ENCODE measurements around the gene GPC5. TPM values are rescaled to one million over a fixed set of nuclear protein-coding genes. Genes with fewer than 3 reads are reported as not detected.
"Not testable (repeated sequence)": the region's sequence is repeated elsewhere in the genome, so short reads cannot be mapped to it uniquely, and the experiment has no call there.

The GPC5 gene
- total and polyA plus RNA-seq, 3 experiments from 2014 or later = 0.08 to 0.39 (median 0.13) TPM

DNA sequence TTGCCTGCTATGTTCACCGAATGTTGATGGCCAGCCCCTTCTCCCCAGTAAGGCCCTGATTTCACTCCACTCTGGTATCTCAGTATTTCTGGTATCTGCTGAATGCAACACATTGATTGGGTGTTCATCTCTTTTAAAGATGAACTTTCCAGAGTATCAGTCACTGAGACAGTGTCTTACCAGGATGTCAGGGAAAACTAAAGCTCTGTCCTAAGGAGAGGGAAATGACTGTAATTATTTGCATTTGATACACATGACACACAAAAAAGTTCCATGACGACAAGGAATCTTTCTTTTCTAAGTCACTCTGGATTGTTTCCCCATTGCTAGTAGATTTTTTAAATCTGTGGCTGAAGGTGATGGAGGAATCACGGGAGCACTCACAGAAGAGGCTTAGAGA is 2.2 kb downstream of the GPC5 start:
- CTCF ChIA-PET = no interaction called here
- peaks cover 0 to 40% of the 10 kb centered on the region in 2 donors for H3K27me3 Mint-ChIP-seq

DNA sequence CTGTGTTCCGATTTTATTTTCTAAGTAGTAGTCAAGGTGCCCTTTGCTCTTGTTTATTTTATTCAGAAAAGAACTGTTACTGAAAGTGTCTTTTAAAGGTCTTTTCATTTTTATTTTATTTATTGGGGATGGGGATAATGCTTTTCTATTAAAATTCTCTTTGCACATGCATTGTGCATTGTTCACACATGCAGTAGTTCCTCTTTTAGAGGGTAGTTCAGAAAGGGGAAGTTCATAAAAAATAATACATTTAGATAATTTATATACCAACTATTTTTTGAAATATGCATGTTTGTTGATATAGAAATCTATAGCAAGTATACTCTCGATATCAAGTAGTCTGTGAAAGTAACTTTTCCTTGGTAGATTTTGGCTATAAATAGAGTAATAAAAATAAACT is 3.5 kb downstream of the GPC5 start:
- H3K27me3 ChIP-seq (ENCODE audit: insufficient read depth, low read length, poor library complexity, severe bottlenecking) = peaks cover 13% of the 10 kb centered on the region
- peaks cover 22% of the 10 kb centered on the region for H3K4me1 ChIP-seq (ENCODE audit: insufficient read depth, low read length)
- H3K9me3 ChIP-seq (ENCODE audit: low read length) = no peaks in the 10 kb centered on the region
- H3K4me1 Mint-ChIP-seq = peaks cover 12 to 19% (median 13%) of the 10 kb centered on the region in 3 donors
- H3K27ac Mint-ChIP-seq = no peak overlapping the region
- CTCF ChIA-PET = no interaction called here
- H3K9me3 Mint-ChIP-seq = peaks cover 0 to 3% (median 0%) of the 10 kb centered on the region in 5 donors
- no peak overlapping the region for H3K27ac ChIP-seq (ENCODE audit: low read depth, low read length)
- H3K4me3 Mint-ChIP-seq = no peak overlapping the region
- peaks cover 0 to 34% of the 10 kb centered on the region in 2 donors for H3K27me3 Mint-ChIP-seq
- POLR2A ChIA-PET = no interaction called here
- no peaks in the 10 kb centered on the region for H3K36me3 ChIP-seq (ENCODE audit: insufficient read depth, low read length)
- peaks cover 0 to 1% (median 0%) of the 10 kb centered on the region in 3 donors for H3K36me3 Mint-ChIP-seq
- no peak overlapping the region for H3K4me3 ChIP-seq (ENCODE audit: low read length)
- no peak for DNase-seq

More for the DNA sequence above, 2.2 kb downstream of the GPC5 start:
- Mint-ChIP-seq H3K4me1 (peaks cover 10 to 19% (median 13%) of the 10 kb centered on the region in 3 donors), H3K36me3 (no peaks in the 10 kb centered on the region), H3K9me3 (no peaks in the 10 kb centered on the region), H3K4me3 (no peak overlapping the region), H3K27ac (peak overlapping the region in 1 of 8 donors; percentile 3)
- DNase-seq = no peak
- Histone ChIP-seq H3K9me3 (ENCODE audit: low read length) (no peaks in the 10 kb centered on the region), H3K36me3 (ENCODE audit: insufficient read depth, low read length) (no peaks in the 10 kb centered on the region), H3K27me3 (ENCODE audit: insufficient read depth, low read length, poor library complexity, severe bottlenecking) (peaks cover 13% of the 10 kb centered on the region), H3K27ac (ENCODE audit: low read depth, low read length) (no peak overlapping the region), H3K4me1 (ENCODE audit: insufficient read depth, low read length) (peaks cover 22% of the 10 kb centered on the region), H3K4me3 (ENCODE audit: low read length) (no peak overlapping the region)
- POLR2A ChIA-PET = no interaction called here

DNA sequence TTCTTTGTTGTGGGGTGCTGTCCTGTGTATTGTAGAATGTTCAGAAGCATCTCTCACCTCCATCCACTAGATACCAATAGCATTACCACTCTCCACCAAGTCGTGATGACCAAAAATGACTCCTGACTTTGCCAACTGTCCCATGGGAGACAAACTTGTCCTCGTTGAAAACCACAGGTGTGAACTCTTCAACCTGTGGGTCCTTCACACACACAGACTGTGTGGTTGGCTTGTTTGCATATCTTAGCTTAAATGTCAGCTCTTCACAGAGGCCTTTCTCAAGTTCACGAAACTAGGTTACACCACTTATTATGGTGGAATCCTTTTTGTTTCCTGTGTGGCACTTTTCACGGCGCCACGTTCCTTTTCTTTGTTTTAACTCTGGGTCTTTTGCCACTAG is 6.8 kb downstream of the GPC5 start:
- Mint-ChIP-seq H3K27ac (no peak overlapping the region), H3K4me1 (peaks cover 0 to 4% (median 0%) of the 10 kb centered on the region in 3 donors), H3K4me3 (no peak overlapping the region), H3K27me3 (peaks cover 6 to 35% of the 10 kb centered on the region in 2 donors), H3K9me3 (peaks cover 0 to 3% (median 0%) of the 10 kb centered on the region in 5 donors), H3K36me3 (peaks cover 0 to 1% (median 0%) of the 10 kb centered on the region in 3 donors)
- ChIA-PET CTCF (interaction anchor here (1.2 kb wide), 1 partner anchor 46 kb away, joined by 3 read pairs; no protein-coding TSS in a partner anchor), POLR2A (no interaction called here)
- H3K27me3 ChIP-seq (ENCODE audit: insufficient read depth, low read length, poor library complexity, severe bottlenecking) = peaks cover 5% of the 10 kb centered on the region
- H3K36me3 ChIP-seq (ENCODE audit: insufficient read depth, low read length) = no peaks in the 10 kb centered on the region
- no peak overlapping the region for H3K27ac ChIP-seq (ENCODE audit: low read depth, low read length)
- no peaks in the 10 kb centered on the region for H3K9me3 ChIP-seq (ENCODE audit: low read length)
- DNase-seq = no peak
- no peak overlapping the region for H3K4me3 ChIP-seq (ENCODE audit: low read length)
- H3K4me1 ChIP-seq (ENCODE audit: insufficient read depth, low read length) = no peaks in the 10 kb centered on the region

DNA sequence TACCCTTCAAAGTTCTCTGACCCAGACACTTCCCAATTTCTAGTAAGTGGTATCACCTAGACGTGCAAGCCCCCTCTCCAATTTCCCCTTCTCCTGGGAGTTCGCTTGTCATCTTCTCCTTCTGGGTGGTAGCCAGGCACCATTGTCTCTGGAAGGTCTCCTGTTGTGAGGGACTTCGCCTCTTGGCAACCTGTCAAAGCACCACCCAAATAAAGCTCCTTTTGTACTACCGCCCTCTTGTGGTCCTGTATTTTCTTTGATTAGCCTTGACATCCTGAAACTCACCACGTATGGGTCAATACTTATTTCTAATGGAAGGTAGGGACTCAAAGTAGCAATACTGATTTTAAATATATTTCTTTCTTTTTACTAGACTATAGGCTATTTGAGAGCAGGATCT is 8.2 kb downstream of the GPC5 start:
- H3K9me3 Mint-ChIP-seq = peaks cover 0 to 3% (median 0%) of the 10 kb centered on the region in 5 donors
- no peak overlapping the region for H3K27ac Mint-ChIP-seq
- DNase-seq = peak in 2 of 5 donors; percentile 5 to 7
- Histone ChIP-seq H3K27ac (ENCODE audit: low read depth, low read length) (no peak overlapping the region), H3K27me3 (ENCODE audit: insufficient read depth, low read length, poor library complexity, severe bottlenecking) (peaks cover 5% of the 10 kb centered on the region), H3K4me3 (ENCODE audit: low read length) (no peak overlapping the region), H3K4me1 (ENCODE audit: insufficient read depth, low read length) (no peaks in the 10 kb centered on the region), H3K36me3 (ENCODE audit: insufficient read depth, low read length) (no peaks in the 10 kb centered on the region), H3K9me3 (ENCODE audit: low read length) (no peaks in the 10 kb centered on the region)
- ChIA-PET POLR2A (no interaction called here), CTCF (interaction anchor here (1.0 to 2.6 kb wide), 4 partner anchors 8 to 92 kb away, joined by 3 to 7 read pairs (median 4); partner anchors contain the start of gene GPC5)
- peaks cover 0 to 2% (median 0%) of the 10 kb centered on the region in 3 donors for H3K4me1 Mint-ChIP-seq
- H3K27me3 Mint-ChIP-seq = peaks cover 8 to 38% of the 10 kb centered on the region in 2 donors
- peaks cover 0 to 1% (median 0%) of the 10 kb centered on the region in 3 donors for H3K36me3 Mint-ChIP-seq
- no peak overlapping the region for H3K4me3 Mint-ChIP-seq

DNA sequence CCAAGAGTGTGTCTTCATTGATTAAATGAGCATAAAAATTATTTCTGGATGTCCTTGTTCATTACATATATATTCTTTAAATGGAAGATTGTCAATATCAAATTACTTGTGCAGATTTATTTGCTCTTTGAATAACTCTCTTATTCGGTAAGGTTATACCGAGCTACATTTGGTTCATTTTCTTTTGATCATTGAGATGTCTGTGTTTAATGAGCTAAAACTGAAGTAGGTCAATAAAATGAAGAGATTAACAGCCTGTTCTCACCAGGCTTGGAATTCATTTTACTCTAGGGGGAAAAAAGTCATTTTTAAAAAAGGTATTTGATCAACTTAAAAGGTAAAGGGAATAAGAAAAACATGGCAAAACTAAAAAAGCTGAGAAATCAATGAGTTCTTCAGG is 10.6 kb downstream of the GPC5 start:
- ChIA-PET CTCF (no interaction called here), POLR2A (no interaction called here)
- peaks cover 0 to 1% (median 0%) of the 10 kb centered on the region in 3 donors for H3K36me3 Mint-ChIP-seq
- H3K27me3 ChIP-seq (ENCODE audit: insufficient read depth, low read length, poor library complexity, severe bottlenecking) = no peaks in the 10 kb centered on the region
- H3K4me3 Mint-ChIP-seq = no peak overlapping the region
- no peaks in the 10 kb centered on the region for H3K9me3 ChIP-seq (ENCODE audit: low read length)
- no peak overlapping the region for H3K4me3 ChIP-seq (ENCODE audit: low read length)
- no peak overlapping the region for H3K27ac Mint-ChIP-seq
- DNase-seq = no peak
- H3K27ac ChIP-seq (ENCODE audit: low read depth, low read length) = no peak overlapping the region
- H3K36me3 ChIP-seq (ENCODE audit: insufficient read depth, low read length) = no peaks in the 10 kb centered on the region
- H3K27me3 Mint-ChIP-seq = peaks cover 11 to 29% of the 10 kb centered on the region in 2 donors
- no peaks in the 10 kb centered on the region for H3K4me1 ChIP-seq (ENCODE audit: insufficient read depth, low read length)
- peaks cover 0 to 3% (median 0%) of the 10 kb centered on the region in 5 donors for H3K9me3 Mint-ChIP-seq
- H3K4me1 Mint-ChIP-seq = peaks cover 0 to 2% (median 0%) of the 10 kb centered on the region in 3 donors

DNA sequence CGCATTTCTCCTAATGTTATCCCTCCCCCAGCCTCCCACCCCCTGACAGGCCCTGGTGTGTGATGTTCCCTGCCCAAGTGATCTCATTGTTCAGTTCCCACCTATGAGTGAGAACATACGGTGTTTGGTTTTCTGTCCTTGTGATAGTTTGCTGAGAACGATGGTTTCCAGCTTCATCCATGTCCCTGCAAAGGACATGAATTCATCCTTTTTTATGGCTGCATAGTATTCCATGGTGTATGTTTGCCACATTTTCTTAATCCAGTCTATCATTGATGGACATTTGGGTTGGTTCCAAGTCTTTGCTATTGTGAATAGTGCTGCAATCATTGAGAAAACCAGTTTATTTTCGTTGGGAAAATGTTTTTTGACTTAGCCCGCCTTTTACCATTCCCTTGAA is 18.2 kb downstream of the GPC5 start:
- DNase-seq; H3K27me3 ChIP-seq (ENCODE audit: insufficient read depth, low read length, poor library complexity, severe bottlenecking); H3K36me3 ChIP-seq (ENCODE audit: insufficient read depth, low read length); H3K4me3 ChIP-seq (ENCODE audit: low read length); H3K36me3 Mint-ChIP-seq; H3K27ac ChIP-seq (ENCODE audit: low read depth, low read length); H3K9me3 ChIP-seq (ENCODE audit: low read length); H3K27ac Mint-ChIP-seq; H3K4me3 Mint-ChIP-seq; CTCF ChIA-PET; H3K4me1 ChIP-seq (ENCODE audit: insufficient read depth, low read length); H3K4me1 Mint-ChIP-seq; POLR2A ChIA-PET; H3K9me3 Mint-ChIP-seq: not testable (repeated sequence)
- H3K27me3 Mint-ChIP-seq = peaks cover 7 to 22% of the 10 kb centered on the region in 2 donors

DNA sequence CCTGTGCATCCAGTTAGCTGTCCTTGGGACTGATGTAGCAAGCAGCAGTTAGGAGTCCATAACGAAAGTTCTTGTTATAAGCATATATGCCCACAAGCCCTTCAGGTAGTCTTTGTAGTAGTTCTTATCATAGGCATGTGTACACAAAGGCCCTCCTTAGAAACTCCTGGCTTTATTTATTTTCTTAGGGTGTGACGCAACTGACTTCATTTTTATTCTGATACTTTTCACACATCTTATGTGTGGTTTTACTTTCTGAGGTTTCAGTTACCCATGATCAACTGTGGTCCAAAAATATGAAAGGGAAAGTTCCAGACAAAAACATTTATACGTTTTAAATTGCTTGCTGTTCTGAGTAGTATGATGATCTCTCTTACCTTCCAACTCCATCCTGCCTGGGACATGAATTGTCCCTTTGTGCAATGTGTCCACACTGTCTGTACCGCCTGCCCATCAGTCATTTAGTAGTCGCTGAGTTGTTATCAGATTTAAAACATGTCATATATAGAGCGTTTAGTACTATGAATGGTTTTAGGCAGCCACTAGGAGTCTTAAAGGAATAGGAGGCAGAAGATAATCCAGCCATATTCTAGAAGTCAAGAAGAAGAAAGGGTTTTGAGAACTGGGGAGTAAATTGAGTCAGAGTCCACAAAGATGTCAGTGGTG is 19.4 kb downstream of the GPC5 start:
- Histone ChIP-seq H3K27ac (ENCODE audit: low read depth, low read length) (no peak overlapping the region), H3K27me3 (ENCODE audit: insufficient read depth, low read length, poor library complexity, severe bottlenecking) (no peaks in the 10 kb centered on the region), H3K4me1 (ENCODE audit: insufficient read depth, low read length) (no peaks in the 10 kb centered on the region), H3K4me3 (ENCODE audit: low read length) (no peak overlapping the region), H3K36me3 (ENCODE audit: insufficient read depth, low read length) (no peaks in the 10 kb centered on the region), H3K9me3 (ENCODE audit: low read length) (no peaks in the 10 kb centered on the region)
- Mint-ChIP-seq H3K36me3 (no peaks in the 10 kb centered on the region), H3K27me3 (peaks cover 7 to 25% of the 10 kb centered on the region in 2 donors), H3K4me1 (no peaks in the 10 kb centered on the region), H3K27ac (no peak overlapping the region), H3K9me3 (no peaks in the 10 kb centered on the region), H3K4me3 (no peak overlapping the region)
- ChIA-PET CTCF (no interaction called here), POLR2A (no interaction called here)
- no peak for DNase-seq

DNA sequence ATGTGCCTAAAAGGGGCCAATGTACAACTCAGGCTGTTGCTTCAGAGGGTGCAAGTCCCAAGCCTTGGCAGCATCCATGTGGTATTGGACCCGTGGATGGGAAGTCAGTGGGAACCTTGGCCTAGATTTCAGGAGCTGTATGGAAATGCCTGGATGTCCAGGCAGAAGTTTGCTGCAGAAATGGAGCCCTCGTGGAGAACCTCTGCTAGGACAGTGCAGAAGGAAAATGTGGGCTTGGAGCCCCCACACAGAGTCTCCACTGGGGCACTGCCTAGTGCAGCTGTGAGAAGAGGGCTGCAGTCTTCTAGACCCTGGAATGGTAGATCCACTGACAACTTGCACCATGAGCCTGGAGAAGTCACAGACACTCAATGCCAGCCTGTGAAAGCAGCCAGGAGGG is 28.5 kb downstream of the GPC5 start:
- H3K4me3 Mint-ChIP-seq = no peak overlapping the region
- no peaks in the 10 kb centered on the region for H3K4me1 Mint-ChIP-seq
- H3K36me3 Mint-ChIP-seq = peaks cover 0 to 19% (median 0%) of the 10 kb centered on the region in 3 donors
- no peaks in the 10 kb centered on the region for H3K36me3 ChIP-seq (ENCODE audit: insufficient read depth, low read length)
- no peaks in the 10 kb centered on the region for H3K4me1 ChIP-seq (ENCODE audit: insufficient read depth, low read length)
- POLR2A ChIA-PET = no interaction called here
- no peak overlapping the region for H3K4me3 ChIP-seq (ENCODE audit: low read length)
- no peaks in the 10 kb centered on the region for H3K27me3 ChIP-seq (ENCODE audit: insufficient read depth, low read length, poor library complexity, severe bottlenecking)
- CTCF ChIA-PET = no interaction called here
- peaks cover 6 to 29% (median 20%) of the 10 kb centered on the region in 5 donors for H3K9me3 Mint-ChIP-seq
- H3K27ac Mint-ChIP-seq = no peak overlapping the region
- DNase-seq = no peak
- H3K9me3 ChIP-seq (ENCODE audit: low read length) = no peaks in the 10 kb centered on the region
- peaks cover 0 to 5% of the 10 kb centered on the region in 2 donors for H3K27me3 Mint-ChIP-seq
- no peak overlapping the region for H3K27ac ChIP-seq (ENCODE audit: low read depth, low read length)
